Mononuclear cell (primary cell): ENCODE results near the gene MAPKAP1. TPM values are rescaled to one million over a fixed set of nuclear protein-coding genes. Genes with fewer than 3 reads are reported as not detected.

ENCODE experiments used
- H3K27me3 ChIP-seq: 2 replicates; pipeline ENCODE4 v1.6.0; 2011; ENCODE audit warnings: low read length, control low read depth; ENCODE audit not compliant: insufficient read depth
- H3K4me1 ChIP-seq: 2 replicates; pipeline ENCODE4 v1.5.1; 2011; ENCODE audit warnings: mild to moderate bottlenecking, low read length, control low read depth; ENCODE audit not compliant: insufficient read depth
- H3K4me3 ChIP-seq: 2 replicates; pipeline ENCODE4 v1.5.1; 2011; ENCODE audit warnings: mild to moderate bottlenecking, low read length, moderate library complexity
- H3K9me3 ChIP-seq: 2 replicates; pipeline ENCODE4 v1.5.1; 2011; ENCODE audit warnings: low read depth, mild to moderate bottlenecking, control low read depth, low read length
- total RNA-seq: library from RNA; depleted of rRNA; stranded (reverse); fragments of >200 nt; gene quantifications from one replicate; pipeline ENCODE4 v1.2.3, GENCODE V29; 2012

Gene MAPKAP1
- total RNA-seq, 1 donor: 41.0 TPM

- no peaks in the 10 kb centered on the region for H3K27me3 ChIP-seq
- no peaks in the 10 kb centered on the region for H3K9me3 ChIP-seq
- peaks cover 72% of the 10 kb centered on the region for H3K4me1 ChIP-seq
- no peak overlapping the region for H3K4me3 ChIP-seq
These were observed 76.6 kb downstream of the MAPKAP1 start for GRCh38 chr9:125630436-125630835.

GRCh38 chr9:125629446-125629845 lies 77.6 kb downstream of the MAPKAP1 start:
- Histone ChIP-seq H3K9me3 (no peaks in the 10 kb centered on the region), H3K4me1 (peaks cover 64% of the 10 kb centered on the region), H3K4me3 (no peak overlapping the region), H3K27me3 (no peaks in the 10 kb centered on the region)

GRCh38 chr9:125626187-125626586 lies 80.8 kb downstream of the MAPKAP1 start:
- Histone ChIP-seq H3K4me1 (peaks cover 31% of the 10 kb centered on the region), H3K4me3 (no peak overlapping the region), H3K27me3 (no peaks in the 10 kb centered on the region), H3K9me3 (no peaks in the 10 kb centered on the region)

GRCh38 chr9:125621170-125621569 lies 85.8 kb downstream of the MAPKAP1 start:
- H3K4me3 ChIP-seq: no peak overlapping the region

GRCh38 chr9:125620216-125620615 lies 86.8 kb downstream of the MAPKAP1 start:
- H3K4me3 ChIP-seq: no peak overlapping the region
- H3K4me1 ChIP-seq: no peaks in the 10 kb centered on the region
- H3K27me3 ChIP-seq: no peaks in the 10 kb centered on the region

More at GRCh38 chr9:125621170-125621569, 85.8 kb downstream of the MAPKAP1 start:
- H3K4me1 ChIP-seq: no peaks in the 10 kb centered on the region
- no peaks in the 10 kb centered on the region for H3K27me3 ChIP-seq
- H3K9me3 ChIP-seq: no peaks in the 10 kb centered on the region

GRCh38 chr9:125617087-125617486 lies 89.9 kb downstream of the MAPKAP1 start:
- no peak overlapping the region for H3K4me3 ChIP-seq
- no peaks in the 10 kb centered on the region for H3K4me1 ChIP-seq
- H3K9me3 ChIP-seq: no peaks in the 10 kb centered on the region
- H3K27me3 ChIP-seq: no peaks in the 10 kb centered on the region

More at GRCh38 chr9:125620216-125620615, 86.8 kb downstream of the MAPKAP1 start:
- no peaks in the 10 kb centered on the region for H3K9me3 ChIP-seq

GRCh38 chr9:125613141-125613540 lies 93.9 kb downstream of the MAPKAP1 start:
- Histone ChIP-seq H3K4me3 (no peak overlapping the region), H3K4me1 (no peaks in the 10 kb centered on the region), H3K27me3 (no peaks in the 10 kb centered on the region), H3K9me3 (no peaks in the 10 kb centered on the region)

GRCh38 chr9:125612616-125613015 lies 94.4 kb downstream of the MAPKAP1 start:
- no peaks in the 10 kb centered on the region for H3K4me1 ChIP-seq
- no peaks in the 10 kb centered on the region for H3K9me3 ChIP-seq
- no peak overlapping the region for H3K4me3 ChIP-seq
- H3K27me3 ChIP-seq: no peaks in the 10 kb centered on the region

GRCh38 chr9:125611121-125611765 lies 95.8 kb downstream of the MAPKAP1 start:
- Histone ChIP-seq H3K4me3 (no peak overlapping the region), H3K27me3 (no peaks in the 10 kb centered on the region), H3K4me1 (no peaks in the 10 kb centered on the region), H3K9me3 (no peaks in the 10 kb centered on the region)

- H3K4me1 ChIP-seq: no peaks in the 10 kb centered on the region
- H3K27me3 ChIP-seq: no peaks in the 10 kb centered on the region
- no peak overlapping the region for H3K4me3 ChIP-seq
- no peaks in the 10 kb centered on the region for H3K9me3 ChIP-seq
These were observed 97.3 kb downstream of the MAPKAP1 start for GRCh38 chr9:125609744-125610143.

GRCh38 chr9:125608489-125609224 lies 98.4 kb downstream of the MAPKAP1 start:
- H3K27me3 ChIP-seq: no peaks in the 10 kb centered on the region
- H3K9me3 ChIP-seq: no peaks in the 10 kb centered on the region
- no peak overlapping the region for H3K4me3 ChIP-seq
- H3K4me1 ChIP-seq: no peaks in the 10 kb centered on the region

GRCh38 chr9:125604196-125604595 lies 102.8 kb downstream of the MAPKAP1 start:
- H3K27me3 ChIP-seq: no peaks in the 10 kb centered on the region
- H3K4me3 ChIP-seq: no peak overlapping the region
- H3K9me3 ChIP-seq: no peaks in the 10 kb centered on the region
- no peaks in the 10 kb centered on the region for H3K4me1 ChIP-seq

- Histone ChIP-seq H3K4me1 (no peaks in the 10 kb centered on the region), H3K27me3 (no peaks in the 10 kb centered on the region), H3K4me3 (no peak overlapping the region), H3K9me3 (no peaks in the 10 kb centered on the region)
These were observed 103.5 kb downstream of the MAPKAP1 start for GRCh38 chr9:125603478-125604021.

- Histone ChIP-seq H3K4me1 (no peaks in the 10 kb centered on the region), H3K27me3 (no peaks in the 10 kb centered on the region), H3K4me3 (no peak overlapping the region), H3K9me3 (no peaks in the 10 kb centered on the region)
These were observed 105.0 kb downstream of the MAPKAP1 start for GRCh38 chr9:125601961-125602360.

GRCh38 chr9:125600194-125600593 lies 106.8 kb downstream of the MAPKAP1 start:
- Histone ChIP-seq H3K4me1 (no peaks in the 10 kb centered on the region), H3K27me3 (no peaks in the 10 kb centered on the region), H3K9me3 (no peaks in the 10 kb centered on the region), H3K4me3 (no peak overlapping the region)
